Liver (tissue), 9 donors: Measurements from ENCODE around the gene TAOK2. TPM values are rescaled to one million over a fixed set of nuclear protein-coding genes. Genes with fewer than 3 reads are reported as not detected.

Experiments
- DNase-seq: peaks from one replicate; pipeline ENCODE4 v3.0.0-alpha.2; 2017; ENCODE audit warnings: low spot score
- H3K27ac ChIP-seq, 2 donors: one replicate each; pipeline ENCODE4 v1.7.0; 2013; ENCODE audit warnings: inconsistent platforms in 2 of 2, low read length in 2 of 2, control low read depth in 1 of 2, low read depth in 1 of 2, mild to moderate bottlenecking in 1 of 2
- H3K27me3 ChIP-seq, 4 donors: one replicate each; pipeline versions ENCODE4 v1.6.1 to v1.7.0; 2013; ENCODE audit warnings: low read length in 3 of 4, inconsistent platforms in 1 of 4, mild to moderate bottlenecking in 1 of 4, moderate library complexity in 1 of 4; ENCODE audit not compliant: control insufficient read depth in 4 of 4, insufficient read depth in 4 of 4
- H3K36me3 ChIP-seq, 4 donors: one replicate each; pipeline versions ENCODE4 v1.6.1 to v1.7.0; 2013; ENCODE audit warnings: low read length in 3 of 4, mild to moderate bottlenecking in 3 of 4, low read depth in 1 of 4, moderate library complexity in 1 of 4; ENCODE audit not compliant: control insufficient read depth in 4 of 4, insufficient read depth in 3 of 4
- H3K4me1 ChIP-seq, 4 donors: one replicate each; pipeline versions ENCODE4 v1.6.1 to v1.7.0; 2013; ENCODE audit warnings: low read length in 3 of 4, mild to moderate bottlenecking in 3 of 4, moderate library complexity in 1 of 4; ENCODE audit not compliant: control insufficient read depth in 4 of 4, insufficient read depth in 4 of 4
- H3K4me3 ChIP-seq, 3 donors: one replicate each; pipeline versions ENCODE4 v1.6.1 to v1.7.0; 2013; ENCODE audit warnings: low read length in 3 of 3, control low read depth in 1 of 3, low read depth in 1 of 3, mild to moderate bottlenecking in 1 of 3
- H3K9ac ChIP-seq, 2 donors: one replicate each; pipeline ENCODE4 v1.7.0; 2013; ENCODE audit warnings: low read length in 2 of 2, mild to moderate bottlenecking in 2 of 2, moderate library complexity in 2 of 2, control low read depth in 1 of 2, low read depth in 1 of 2
- H3K9me3 ChIP-seq, 4 donors: one replicate each; pipeline versions ENCODE4 v1.6.1 to v1.7.0; 2013; ENCODE audit warnings: low read length in 3 of 4; ENCODE audit not compliant: control insufficient read depth in 4 of 4
- EGR1 ChIP-seq, 2 donors: IDR thresholded peaks; 2 replicates each; pipeline ENCODE4 v1.6.1; 2016 to 2018; ENCODE audit warnings: antibody characterized with exemption in 2 of 2, low read depth in 2 of 2
- FOXA1 ChIP-seq: IDR thresholded peaks from 2 replicates; pipeline ENCODE4 v1.6.1; 2016; ENCODE audit warnings: antibody characterized with exemption
- FOXA2 ChIP-seq: IDR thresholded peaks from 2 replicates; pipeline ENCODE4 v1.6.1; 2016; ENCODE audit warnings: antibody characterized with exemption
- JUND ChIP-seq, 2 donors: IDR thresholded peaks; 2 replicates each; pipeline ENCODE4 v1.6.1; 2016; ENCODE audit warnings: antibody characterized with exemption in 2 of 2
- NR2F2 ChIP-seq: IDR thresholded peaks from 2 replicates; pipeline ENCODE4 v1.6.1; 2016; ENCODE audit warnings: antibody characterized with exemption
- RXRA ChIP-seq, 2 donors: IDR thresholded peaks; 2 replicates each; pipeline ENCODE4 v1.6.1; 2017 to 2018; ENCODE audit warnings: antibody characterized with exemption in 2 of 2, mild to moderate bottlenecking in 1 of 2
- SP1 ChIP-seq: IDR thresholded peaks from 2 replicates; pipeline ENCODE4 v1.6.1; 2018; ENCODE audit warnings: antibody characterized with exemption, mild to moderate bottlenecking
- YY1 ChIP-seq: IDR thresholded peaks from 2 replicates; pipeline ENCODE4 v1.6.1; 2016; ENCODE audit warnings: antibody characterized with exemption, mild to moderate bottlenecking
- WGBS: extraction: QIAGEN DNeasy Blood & Tissue Kit; methylation state at CpG from one replicate; pipeline ENCODE4 v1.1.7; 2013; 5-methylcytosine and 5-hydroxymethylcytosine counted together
- polyA plus RNA-seq, 2 donors: library from polyadenylated mRNA; stranded (reverse) in 1 of 2; unstranded in 1 of 2; fragments of 200-250 nt in 1 of 2; fragments of >200 nt in 1 of 2; fragmentation: Nextera tagmentation in 1 of 2; extraction: Ambion mirVana in 1 of 2; gene quantifications; one replicate each; pipeline versions ENCODE4 v1.2.1 to v1.2.3, GENCODE V29; 2013 to 2015
- total RNA-seq, 2 donors: library from RNA; depleted of rRNA; stranded (reverse); fragments of >200 nt; gene quantifications; one replicate each; pipeline ENCODE4 v1.2.3, GENCODE V29; 2014
- TF ChIP-seq, protein P1 (sequence below): IDR thresholded peaks from 2 replicates; pipeline ENCODE4 v1.6.1; 2016; ENCODE audit warnings: antibody characterized with exemption, mild to moderate bottlenecking
- TF ChIP-seq, protein P2 (sequence below): fragments of 150-350 bp; IDR thresholded peaks from 2 replicates; pipeline ENCODE4 v1.5.1; 2017; ENCODE audit warnings: improper control_type of control experiment, low read depth, low read length; ENCODE audit not compliant: missing input control
- donor health status: healthy.
- donor health status: healthy.
- donor health status: healthy.
- donor health status: healthy.
- donor health status: healthy.

TAOK2 gene
- total and polyA plus RNA-seq, 4 donors: 2.2 to 27.9 (median 16.0) TPM

DNA sequence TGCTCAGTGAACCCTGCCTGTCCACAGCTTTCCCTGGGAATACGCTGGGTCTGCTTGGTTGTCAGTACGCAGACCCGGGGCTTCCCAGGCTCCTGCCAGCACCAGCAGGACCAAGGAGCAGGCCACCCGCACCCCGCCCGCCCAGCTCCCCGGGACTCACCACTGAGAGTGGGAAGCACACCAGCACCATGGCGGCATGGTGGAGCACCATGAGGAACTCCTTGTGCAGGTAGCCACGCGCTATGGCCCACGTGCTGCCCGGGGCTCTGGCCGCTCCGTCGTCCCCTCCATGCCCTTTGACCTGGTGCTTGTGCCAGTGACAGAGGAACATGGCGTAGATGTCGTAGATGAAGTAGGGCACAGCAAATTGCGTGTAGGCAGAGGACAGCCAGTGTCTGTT lies 52.8 kb downstream of the TAOK2 start (continued):
- TF ChIP-seq, protein P1, sequence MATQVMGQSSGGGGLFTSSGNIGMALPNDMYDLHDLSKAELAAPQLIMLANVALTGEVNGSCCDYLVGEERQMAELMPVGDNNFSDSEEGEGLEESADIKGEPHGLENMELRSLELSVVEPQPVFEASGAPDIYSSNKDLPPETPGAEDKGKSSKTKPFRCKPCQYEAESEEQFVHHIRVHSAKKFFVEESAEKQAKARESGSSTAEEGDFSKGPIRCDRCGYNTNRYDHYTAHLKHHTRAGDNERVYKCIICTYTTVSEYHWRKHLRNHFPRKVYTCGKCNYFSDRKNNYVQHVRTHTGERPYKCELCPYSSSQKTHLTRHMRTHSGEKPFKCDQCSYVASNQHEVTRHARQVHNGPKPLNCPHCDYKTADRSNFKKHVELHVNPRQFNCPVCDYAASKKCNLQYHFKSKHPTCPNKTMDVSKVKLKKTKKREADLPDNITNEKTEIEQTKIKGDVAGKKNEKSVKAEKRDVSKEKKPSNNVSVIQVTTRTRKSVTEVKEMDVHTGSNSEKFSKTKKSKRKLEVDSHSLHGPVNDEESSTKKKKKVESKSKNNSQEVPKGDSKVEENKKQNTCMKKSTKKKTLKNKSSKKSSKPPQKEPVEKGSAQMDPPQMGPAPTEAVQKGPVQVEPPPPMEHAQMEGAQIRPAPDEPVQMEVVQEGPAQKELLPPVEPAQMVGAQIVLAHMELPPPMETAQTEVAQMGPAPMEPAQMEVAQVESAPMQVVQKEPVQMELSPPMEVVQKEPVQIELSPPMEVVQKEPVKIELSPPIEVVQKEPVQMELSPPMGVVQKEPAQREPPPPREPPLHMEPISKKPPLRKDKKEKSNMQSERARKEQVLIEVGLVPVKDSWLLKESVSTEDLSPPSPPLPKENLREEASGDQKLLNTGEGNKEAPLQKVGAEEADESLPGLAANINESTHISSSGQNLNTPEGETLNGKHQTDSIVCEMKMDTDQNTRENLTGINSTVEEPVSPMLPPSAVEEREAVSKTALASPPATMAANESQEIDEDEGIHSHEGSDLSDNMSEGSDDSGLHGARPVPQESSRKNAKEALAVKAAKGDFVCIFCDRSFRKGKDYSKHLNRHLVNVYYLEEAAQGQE: no peak

DNA sequence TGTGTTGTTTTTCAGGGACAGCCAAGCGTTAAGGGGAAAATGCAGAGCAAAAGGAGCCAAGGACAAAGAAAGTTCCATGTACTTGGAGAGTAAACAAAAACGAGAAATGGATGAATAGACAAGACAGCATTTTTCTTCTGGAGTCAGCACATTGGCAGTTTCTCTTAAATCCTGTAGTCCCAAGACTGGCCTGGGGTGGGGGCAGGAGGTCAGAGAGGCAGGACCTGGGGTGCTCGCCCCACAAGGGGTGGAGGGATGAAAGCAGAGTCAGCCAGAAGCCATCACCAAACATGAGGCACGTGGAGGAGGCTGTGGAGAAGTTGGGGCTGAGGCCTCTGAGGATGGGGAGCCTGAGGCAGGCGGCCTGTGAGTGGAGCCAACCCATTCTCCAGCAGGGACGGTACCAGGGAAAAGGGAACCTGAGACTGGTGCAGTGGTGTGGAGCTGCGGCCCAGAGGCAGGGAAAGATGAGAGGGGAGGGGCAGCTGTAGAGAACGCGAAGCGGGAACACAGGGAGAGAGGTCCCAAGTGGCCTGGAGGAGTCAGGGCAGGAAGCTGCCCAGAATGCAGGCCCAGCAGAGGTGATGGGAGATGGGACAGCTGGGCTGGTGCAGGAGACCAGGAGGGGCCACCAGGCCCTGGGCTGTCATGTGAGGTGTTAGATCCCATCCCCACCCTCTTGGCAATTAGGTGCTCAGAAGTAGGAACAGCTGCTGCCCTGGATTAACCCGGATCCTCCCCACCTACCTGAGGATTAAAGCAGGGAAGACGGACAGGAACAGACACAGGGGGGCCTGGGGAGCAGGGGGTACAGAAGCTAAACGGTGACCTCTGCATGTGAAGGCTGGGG lies 54.1 kb downstream of the TAOK2 start:
- peaks cover 0 to 2% (median under 1%) of the 10 kb centered on the region in 4 donors for H3K27me3 ChIP-seq
- no peak overlapping the region for H3K4me3 ChIP-seq
- TF ChIP-seq JUND (IDR thresholded peaks at IDR 0.05): no peak
- TF ChIP-seq FOXA2: no peak
- no peak for TF ChIP-seq EGR1 (IDR thresholded peaks at IDR 0.05; ENCODE audit: low read depth in 2 of 2)
- no peak for TF ChIP-seq NR2F2
- TF ChIP-seq FOXA1: no peak
- TF ChIP-seq YY1: no peak
- no peak for TF ChIP-seq RXRA (IDR thresholded peaks at IDR 0.05)
- TF ChIP-seq, protein P2, sequence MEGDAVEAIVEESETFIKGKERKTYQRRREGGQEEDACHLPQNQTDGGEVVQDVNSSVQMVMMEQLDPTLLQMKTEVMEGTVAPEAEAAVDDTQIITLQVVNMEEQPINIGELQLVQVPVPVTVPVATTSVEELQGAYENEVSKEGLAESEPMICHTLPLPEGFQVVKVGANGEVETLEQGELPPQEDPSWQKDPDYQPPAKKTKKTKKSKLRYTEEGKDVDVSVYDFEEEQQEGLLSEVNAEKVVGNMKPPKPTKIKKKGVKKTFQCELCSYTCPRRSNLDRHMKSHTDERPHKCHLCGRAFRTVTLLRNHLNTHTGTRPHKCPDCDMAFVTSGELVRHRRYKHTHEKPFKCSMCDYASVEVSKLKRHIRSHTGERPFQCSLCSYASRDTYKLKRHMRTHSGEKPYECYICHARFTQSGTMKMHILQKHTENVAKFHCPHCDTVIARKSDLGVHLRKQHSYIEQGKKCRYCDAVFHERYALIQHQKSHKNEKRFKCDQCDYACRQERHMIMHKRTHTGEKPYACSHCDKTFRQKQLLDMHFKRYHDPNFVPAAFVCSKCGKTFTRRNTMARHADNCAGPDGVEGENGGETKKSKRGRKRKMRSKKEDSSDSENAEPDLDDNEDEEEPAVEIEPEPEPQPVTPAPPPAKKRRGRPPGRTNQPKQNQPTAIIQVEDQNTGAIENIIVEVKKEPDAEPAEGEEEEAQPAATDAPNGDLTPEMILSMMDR: no peak
- no peak for TF ChIP-seq SP1
- WGBS: 52% methylated on average over 13 of the region's 13 CpGs
- H3K9me3 ChIP-seq: no peaks in the 10 kb centered on the region
- H3K4me1 ChIP-seq: no peaks in the 10 kb centered on the region
- H3K9ac ChIP-seq: no peak overlapping the region
- DNase-seq: no peak
- H3K36me3 ChIP-seq: no peaks in the 10 kb centered on the region
- H3K27ac ChIP-seq: no peak overlapping the region

DNA sequence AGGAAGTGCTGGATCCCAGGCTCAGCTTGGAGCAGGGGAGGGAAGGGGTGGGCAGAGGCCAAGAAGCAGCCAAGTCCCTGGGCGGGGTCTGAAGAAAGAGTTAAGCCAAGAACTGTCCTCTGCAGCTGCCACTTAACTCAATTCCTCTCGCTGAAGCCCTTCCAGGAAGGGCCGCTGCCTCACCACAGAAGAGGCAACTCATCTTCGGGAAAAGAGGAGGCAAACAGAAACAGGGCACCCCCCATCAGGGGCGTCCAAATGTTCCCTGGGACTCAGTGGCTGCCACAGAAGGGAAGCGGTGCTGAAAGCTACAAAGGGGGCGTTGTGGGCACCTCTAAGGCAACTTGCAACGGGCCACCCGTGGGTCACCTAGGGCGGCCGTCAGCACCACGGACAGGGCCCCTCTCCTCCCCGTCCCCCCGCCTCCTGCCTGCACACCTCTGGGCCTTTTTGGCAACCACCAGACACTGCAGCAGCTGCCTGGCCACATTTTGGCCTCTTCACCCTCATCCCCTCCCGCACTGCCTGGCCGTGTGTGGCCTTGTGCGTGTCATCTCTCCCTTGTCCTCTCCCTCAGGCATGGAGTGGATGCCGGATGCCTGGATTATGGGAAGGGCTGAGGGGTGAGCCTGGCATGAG lies 54.9 kb downstream of the TAOK2 start:
- peaks cover 0 to 3% (median under 1%) of the 10 kb centered on the region in 4 donors for H3K27me3 ChIP-seq
- DNase-seq: no peak

More for the DNA sequence above, 54.9 kb downstream of the TAOK2 start:
- H3K4me1 ChIP-seq: no peaks in the 10 kb centered on the region
- H3K4me3 ChIP-seq: no peak overlapping the region
- no peak overlapping the region for H3K27ac ChIP-seq
- no peak overlapping the region for H3K9ac ChIP-seq
- 19% methylated on average over 18 of the region's 18 CpGs for WGBS
- no peaks in the 10 kb centered on the region for H3K36me3 ChIP-seq
- no peaks in the 10 kb centered on the region for H3K9me3 ChIP-seq
- TF ChIP-seq JUND (IDR thresholded peaks at IDR 0.05) (no peak), FOXA1 (no peak), SP1 (no peak)
- TF ChIP-seq, protein P1: peak; percentile 95
